ENCODE measurements around the gene TMEM63A.
"Not testable (repeated sequence)": the region's sequence is repeated elsewhere in the genome, so short reads cannot be mapped to it uniquely, and the experiment has no call there.

TMEM63A gene

GRCh38 chr1:225881959-225882693 lies at the start of gene TMEM63A:
TMEM63A (minus strand) TSS chr1:225882380; CDS start chr1:225877580, 4,800 bp downstream.
- DNase-seq = peak; percentile 89

- DNase-seq = no peak
Observed at GRCh38 chr1:225931270-225932136, 49.3 kb upstream of the TMEM63A start.

GRCh38 chr1:225930566-225930965 lies 48.4 kb upstream of the TMEM63A start:
- DNase-seq = no peak

- DNase-seq = not testable (repeated sequence)
Observed at GRCh38 chr1:225929462-225929861, 47.3 kb upstream of the TMEM63A start.

- no peak for DNase-seq
Observed at GRCh38 chr1:225928186-225929175, 46.3 kb upstream of the TMEM63A start.

GRCh38 chr1:225926551-225927113 lies 44.5 kb upstream of the TMEM63A start:
- no peak for DNase-seq

GRCh38 chr1:225923692-225924555 lies 41.7 kb upstream of the TMEM63A start, which contains the start of gene PYCR2:
PYCR2 (minus strand) TSS chr1:225924250; CDS start chr1:225924110, 140 bp downstream.
- DNase-seq = peak; percentile 96

GRCh38 chr1:225923381-225923691 lies 41.2 kb upstream of the TMEM63A start:
- DNase-seq = no peak

GRCh38 chr1:225921734-225922709 lies 39.8 kb upstream of the TMEM63A start:
- no peak for DNase-seq

- no peak for DNase-seq
Observed at GRCh38 chr1:225919906-225920305, 37.7 kb upstream of the TMEM63A start.

GRCh38 chr1:225918280-225918679 lies 36.1 kb upstream of the TMEM63A start:
- DNase-seq = no peak

GRCh38 chr1:225917536-225917935 lies 35.4 kb upstream of the TMEM63A start:
- no peak for DNase-seq

- no peak for DNase-seq
Observed at GRCh38 chr1:225917101-225917500, 34.9 kb upstream of the TMEM63A start.

- no peak for DNase-seq
Observed at GRCh38 chr1:225915538-225915991, 33.4 kb upstream of the TMEM63A start.

- no peak for DNase-seq
Observed at GRCh38 chr1:225914947-225915346, 32.8 kb upstream of the TMEM63A start.

- DNase-seq = no peak
Observed at GRCh38 chr1:225914391-225914790, 32.2 kb upstream of the TMEM63A start.

GRCh38 chr1:225911191-225912130 lies 29.3 kb upstream of the TMEM63A start:
- peak; percentile 75 for DNase-seq

- DNase-seq = no peak
Observed at GRCh38 chr1:225909477-225909876, 27.3 kb upstream of the TMEM63A start.

- DNase-seq = no peak
Observed at GRCh38 chr1:225908773-225909172, 26.6 kb upstream of the TMEM63A start.
